BJ (cell line): ENCODE data around the gene SPG11. TPM values are rescaled to one million over a fixed set of nuclear protein-coding genes. Genes with fewer than 3 reads are reported as not detected.
"Not testable (repeated sequence)": the region's sequence is repeated elsewhere in the genome, so short reads cannot be mapped to it uniquely, and the experiment has no call there.

Experiments used
- CTCF ChIA-PET: fragments of 350-600 bp; formaldehyde crosslinking; extraction: SDS; loops from one replicate; lab custom pipeline; 2021; ENCODE audit warnings: antibody characterized with exemption, inconsistent platforms; lab: Yijun Ruan, JAX
- POLR2A ChIA-PET: fragments of 300-600 bp; sonication (Branson Sonifier 250); formaldehyde crosslinking; extraction: SDS; loops from one replicate; lab custom pipeline; 2021; ENCODE audit warnings: antibody characterized with exemption; lab: Charles Lee
- DNase-seq: peaks from one replicate; pipeline ENCODE4 v3.0.0-alpha.2; 2011; ENCODE audit warnings: low read depth
- H3K27me3 ChIP-seq: 2 replicates; pipeline ENCODE4 v1.6.0; 2011; ENCODE audit warnings: low read length; ENCODE audit not compliant: control insufficient read depth, insufficient read depth
- H3K36me3 ChIP-seq: 2 replicates; pipeline ENCODE4 v1.5.1; 2011; ENCODE audit warnings: low read length; ENCODE audit not compliant: control insufficient read depth, insufficient read depth
- H3K4me3 ChIP-seq: 2 replicates; pipeline ENCODE4 v1.5.1; 2011; ENCODE audit warnings: low read depth, mild to moderate bottlenecking, control low read depth, low read length
- polyA plus RNA-seq: library from polyadenylated mRNA; depleted of rRNA; stranded (reverse); fragments of >200 nt; gene quantifications from 2 replicates; pipeline ENCODE4 v1.2.3, GENCODE V29; 2011
- TF ChIP-seq, protein P1 (sequence below): IDR thresholded peaks from 2 replicates; pipeline ENCODE4 v1.5.1; 2011; ENCODE audit warnings: low read depth, mild to moderate bottlenecking, control low read depth, inconsistent platforms, low read length, moderate library complexity; ENCODE audit not compliant: insufficient read depth

SPG11 gene
- polyA plus RNA-seq, 1 experiment: 60.6 TPM

DNA sequence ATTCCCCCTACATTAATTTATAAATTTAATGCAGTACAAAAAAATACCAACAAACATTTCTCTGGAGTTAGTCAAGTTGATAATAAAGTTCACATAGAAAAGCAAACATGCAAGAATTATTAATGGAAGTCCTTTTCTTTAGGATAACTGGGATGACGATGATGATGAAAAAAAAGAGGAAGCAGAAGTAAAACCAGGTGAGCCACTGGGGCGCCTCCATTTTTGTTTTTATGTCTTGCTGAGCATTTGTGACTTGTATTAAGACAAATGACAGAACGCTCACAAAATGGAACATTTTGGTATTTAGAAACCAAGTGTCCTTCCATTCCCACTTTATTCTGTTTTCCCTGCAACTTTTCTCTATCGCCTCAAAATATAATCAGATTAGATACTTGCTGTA is 112.7 kb downstream of the SPG11 start:
- Histone ChIP-seq H3K27me3 (no peaks in the 10 kb centered on the region), H3K36me3 (peaks cover 8% of the 10 kb centered on the region), H3K4me3 (no peak overlapping the region)
- TF ChIP-seq, protein P1, sequence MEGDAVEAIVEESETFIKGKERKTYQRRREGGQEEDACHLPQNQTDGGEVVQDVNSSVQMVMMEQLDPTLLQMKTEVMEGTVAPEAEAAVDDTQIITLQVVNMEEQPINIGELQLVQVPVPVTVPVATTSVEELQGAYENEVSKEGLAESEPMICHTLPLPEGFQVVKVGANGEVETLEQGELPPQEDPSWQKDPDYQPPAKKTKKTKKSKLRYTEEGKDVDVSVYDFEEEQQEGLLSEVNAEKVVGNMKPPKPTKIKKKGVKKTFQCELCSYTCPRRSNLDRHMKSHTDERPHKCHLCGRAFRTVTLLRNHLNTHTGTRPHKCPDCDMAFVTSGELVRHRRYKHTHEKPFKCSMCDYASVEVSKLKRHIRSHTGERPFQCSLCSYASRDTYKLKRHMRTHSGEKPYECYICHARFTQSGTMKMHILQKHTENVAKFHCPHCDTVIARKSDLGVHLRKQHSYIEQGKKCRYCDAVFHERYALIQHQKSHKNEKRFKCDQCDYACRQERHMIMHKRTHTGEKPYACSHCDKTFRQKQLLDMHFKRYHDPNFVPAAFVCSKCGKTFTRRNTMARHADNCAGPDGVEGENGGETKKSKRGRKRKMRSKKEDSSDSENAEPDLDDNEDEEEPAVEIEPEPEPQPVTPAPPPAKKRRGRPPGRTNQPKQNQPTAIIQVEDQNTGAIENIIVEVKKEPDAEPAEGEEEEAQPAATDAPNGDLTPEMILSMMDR: no peak
- POLR2A ChIA-PET: no interaction called here
- CTCF ChIA-PET: interaction anchor here (1.1 to 1.7 kb wide), 3 partner anchors 11 to 679 kb away, joined by 3 to 4 read pairs (median 3); no protein-coding TSS in a partner anchor
- DNase-seq: no peak

DNA sequence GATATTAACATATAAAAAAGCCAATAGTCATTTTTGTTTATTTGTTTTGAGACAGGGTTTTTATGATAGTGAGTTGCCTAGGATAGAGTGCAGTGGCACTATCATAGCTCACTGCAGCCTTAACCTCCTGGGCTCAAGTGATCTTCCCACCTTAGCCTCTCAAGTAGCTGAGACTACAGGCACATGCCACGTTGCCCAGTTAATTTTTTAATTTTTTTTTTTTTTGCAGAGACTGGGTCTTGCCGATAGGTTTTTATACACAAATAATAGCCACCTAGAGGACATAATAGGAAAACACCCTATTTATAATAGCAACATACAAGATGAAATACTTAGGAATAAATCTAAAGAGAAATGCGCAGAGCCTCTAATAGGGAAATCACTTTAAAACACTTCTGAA is 113.2 kb downstream of the SPG11 start:
- POLR2A ChIA-PET: no interaction called here

DNA sequence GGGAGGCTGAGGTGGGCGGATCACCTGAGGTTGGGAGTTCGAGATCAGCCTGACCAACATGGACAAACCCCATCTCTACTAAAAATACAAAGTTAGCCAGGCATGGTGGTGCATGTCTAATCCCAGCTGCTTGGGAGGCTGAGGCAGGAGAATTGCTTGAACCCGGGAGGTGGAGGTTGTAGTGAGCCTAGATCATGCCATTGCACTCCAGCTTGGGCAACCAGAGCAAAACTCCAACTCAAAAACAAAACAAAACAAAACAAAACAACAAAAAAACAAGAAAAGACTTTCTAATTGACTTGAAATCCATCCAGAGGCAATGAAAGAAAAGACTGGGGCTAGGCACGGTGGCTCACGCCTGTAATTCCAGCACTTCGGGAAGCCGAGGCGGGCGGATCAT is 114.3 kb downstream of the SPG11 start:
- H3K27me3 ChIP-seq, DNase-seq, POLR2A ChIA-PET, H3K36me3 ChIP-seq, H3K4me3 ChIP-seq: not testable (repeated sequence)
- CTCF ChIA-PET: interaction anchor here (0.9 to 1.7 kb wide), 3 partner anchors 10 to 677 kb away, joined by 3 to 8 read pairs (median 4); no protein-coding TSS in a partner anchor

More for the DNA sequence above, 113.2 kb downstream of the SPG11 start:
- CTCF ChIA-PET: interaction anchor here (0.6 to 1.7 kb wide), 7 partner anchors 9 to 678 kb away, joined by 3 to 8 read pairs (median 4); no protein-coding TSS in a partner anchor
- Histone ChIP-seq H3K4me3 (no peak overlapping the region), H3K27me3 (no peaks in the 10 kb centered on the region), H3K36me3 (peaks cover 8% of the 10 kb centered on the region)
- TF ChIP-seq, protein P1: peak; percentile 43
- DNase-seq: no peak

DNA sequence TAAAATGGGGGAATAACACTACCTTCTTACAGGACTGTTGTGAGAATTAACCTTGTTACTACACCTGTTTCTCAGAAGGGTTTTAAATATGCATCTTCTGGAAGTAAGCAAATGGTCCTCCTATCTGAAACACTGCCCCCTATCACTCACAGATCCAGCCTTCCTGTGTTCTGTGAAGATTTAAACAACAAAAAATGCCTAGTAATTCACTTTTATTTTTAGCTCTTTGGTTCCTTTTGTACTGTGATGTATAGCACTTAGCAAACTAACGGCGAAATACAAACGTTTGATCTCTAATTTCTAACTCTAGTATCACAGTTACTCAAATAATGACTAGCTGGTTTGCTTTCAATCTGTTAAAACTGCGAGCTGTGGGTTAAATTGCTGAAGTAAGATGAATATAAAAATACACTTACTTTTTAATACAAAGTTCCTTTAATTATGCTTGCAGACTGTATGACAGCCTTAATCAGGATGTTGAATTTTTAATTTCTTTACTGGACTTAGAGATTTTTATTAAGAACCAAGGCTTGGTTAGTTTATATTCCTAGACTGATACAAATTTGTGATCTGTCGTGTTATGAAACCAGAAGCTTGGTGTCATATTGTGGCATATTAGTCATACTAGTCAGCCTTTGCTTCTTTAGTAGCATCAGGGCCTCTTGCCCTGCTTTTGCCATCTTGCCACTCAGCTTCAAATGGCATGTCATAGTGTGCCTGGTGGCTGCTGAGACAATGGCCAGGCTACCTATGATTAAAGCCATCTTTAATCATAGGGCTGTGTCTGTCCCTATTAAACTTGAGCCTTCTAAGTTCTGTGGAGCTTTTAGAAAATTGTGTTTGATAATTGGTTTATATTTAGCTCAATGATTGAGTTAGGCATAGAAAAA is 117.3 kb downstream of the SPG11 start:
- Histone ChIP-seq H3K4me3 (no peak overlapping the region), H3K36me3 (no peaks in the 10 kb centered on the region; the same call in 1 of the 2 replicates), H3K27me3 (no peaks in the 10 kb centered on the region)
- ChIA-PET CTCF (interaction anchor here (0.8 to 1.6 kb wide), 5 partner anchors 9 to 258 kb away, joined by 3 to 9 read pairs (median 3); partner anchors contain the start of genes EIF3J and GOLM2), POLR2A (interaction anchor here (1.4 kb wide), 1 partner anchor 9 kb away, joined by 7 read pairs; the partner anchor contains the start of gene EIF3J)
- TF ChIP-seq, protein P1: peak; percentile 45
- peak; percentile 11 for DNase-seq

DNA sequence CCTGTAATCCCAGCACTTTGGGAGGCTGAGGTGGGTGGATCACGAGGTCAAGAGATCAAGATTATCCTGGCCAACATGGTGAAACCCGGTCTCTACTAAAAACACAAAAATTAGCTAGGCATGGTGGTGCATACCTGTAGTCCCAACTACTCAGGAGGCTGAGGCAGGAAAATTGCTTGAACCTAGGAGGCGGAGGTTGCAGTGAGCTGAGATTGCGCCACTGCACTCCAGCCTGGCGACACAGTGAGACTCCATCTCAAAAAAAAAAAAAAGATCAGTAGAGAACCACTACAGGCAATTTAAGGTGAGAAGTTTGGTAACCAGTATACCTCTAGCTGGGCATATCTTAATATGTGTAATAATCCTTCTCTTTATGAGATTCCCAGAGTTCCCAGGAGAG is 118.7 kb downstream of the SPG11 start:
- H3K27me3 ChIP-seq, H3K4me3 ChIP-seq: not testable (repeated sequence)
- CTCF ChIA-PET: interaction anchor here (0.6 kb wide), 1 partner anchor 13 kb away, joined by 3 read pairs; no protein-coding TSS in a partner anchor

DNA sequence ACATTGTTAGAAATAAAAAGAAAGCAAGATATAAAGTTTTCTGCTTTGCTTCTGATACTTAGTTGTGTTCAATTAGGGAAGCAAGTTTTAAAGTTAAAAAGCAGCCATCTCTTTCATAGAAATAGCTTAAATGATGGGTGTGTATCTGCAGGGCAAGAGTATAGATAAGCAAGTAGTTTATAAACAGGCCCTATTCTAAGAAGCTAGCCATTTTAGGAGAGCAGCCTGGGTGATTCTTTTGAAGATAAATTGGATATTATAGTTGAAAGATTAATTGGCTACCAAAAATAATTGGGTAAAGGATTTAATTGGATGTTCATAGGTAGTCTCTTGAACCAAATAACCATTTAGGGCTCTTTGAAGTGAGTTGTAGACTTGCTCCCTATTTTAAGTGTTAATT is 120.9 kb downstream of the SPG11 start:
- TF ChIP-seq, protein P1: no peak
- Histone ChIP-seq H3K27me3 (no peaks in the 10 kb centered on the region), H3K36me3 (no peaks in the 10 kb centered on the region; the same call in 1 of the 2 replicates), H3K4me3 (no peak overlapping the region)
- ChIA-PET POLR2A (interaction anchor here (0.5 kb wide), 1 partner anchor 121 kb away, joined by 3 read pairs; the partner anchor contains the start of gene SPG11), CTCF (no interaction called here)
- no peak for DNase-seq

More for the DNA sequence above, 118.7 kb downstream of the SPG11 start:
- DNase-seq, POLR2A ChIA-PET, H3K36me3 ChIP-seq: not testable (repeated sequence)
